Esophagus squamous epithelium (tissue), 5 donors: Measurements from ENCODE around the gene TMEM123. TPM values are rescaled to one million over a fixed set of nuclear protein-coding genes. Genes with fewer than 3 reads are reported as not detected.

Experiments used
- DNase-seq: peaks from one replicate; lab custom pipeline; 2025; lab: John Stamatoyannopoulos, UW
- H3K27ac ChIP-seq, 4 donors: fragments of 200-600 bp; sonication (generic); one replicate each; pipeline ENCODE4 v1.5.1; 2016 to 2019; ENCODE audit warnings: mild to moderate bottlenecking in 1 of 4
- H3K27me3 ChIP-seq, 4 donors: fragments of 200-600 bp; sonication (generic); 1 replicate in 3 of 4; 2 replicates in 1 of 4; pipeline versions ENCODE4 v1.5.1 to v1.6.0; 2017 to 2021; ENCODE audit warnings: antibody characterized with exemption in 1 of 4
- H3K36me3 ChIP-seq, 3 donors: fragments of 200-600 bp; sonication (generic); one replicate each; pipeline ENCODE4 v1.5.1; 2016 to 2019
- H3K4me1 ChIP-seq, 3 donors: fragments of 200-600 bp; sonication (generic); one replicate each; pipeline ENCODE4 v1.5.1; 2017 to 2019
- H3K4me3 ChIP-seq, 4 donors: fragments of 200-600 bp; sonication (generic); 1 replicate in 3 of 4; 2 replicates in 1 of 4; pipeline ENCODE4 v1.5.1; 2016 to 2019; ENCODE audit warnings: mild to moderate bottlenecking in 2 of 4, moderate library complexity in 1 of 4
- H3K9me3 ChIP-seq, 3 donors: fragments of 200-600 bp; sonication (generic); one replicate each; pipeline ENCODE4 v1.5.1; 2016 to 2019
- CTCF ChIP-seq, 6 experiments: fragments of 450-650 bp in 4 of 6; fragments of 200-600 bp in 2 of 6; sonication (generic) in 2 of 6; IDR thresholded peaks; one replicate each; pipeline ENCODE4 v1.5.1; 2016 to 2019; ENCODE audit warnings: antibody characterized with exemption in 6 of 6, mild to moderate bottlenecking in 4 of 6, moderate library complexity in 4 of 6
- POLR2A ChIP-seq, 4 donors: fragments of 450-650 bp; IDR thresholded peaks; one replicate each; pipeline ENCODE4 v1.6.1; 2017; ENCODE audit warnings: antibody characterized with exemption in 4 of 4, mild to moderate bottlenecking in 4 of 4, moderate library complexity in 3 of 4
- WGBS, 2 donors: methylation state at CpG; one replicate each; pipeline ENCODE4 v1.1.5; 2018; 5-methylcytosine and 5-hydroxymethylcytosine counted together
- intact Hi-C: fragments of 100-400 bp; cut with DNase I; formaldehyde crosslinking; loops from one replicate; pipeline ENCODE4 v1.15.0; 2022
- total RNA-seq, 4 donors: library from RNA; depleted of rRNA; stranded (reverse); fragments of >200 nt; gene quantifications; one replicate each; pipeline ENCODE4 v1.1.0, GENCODE V29; 2016
- donor health status: DM: yes; HTN: yes; CAD: no.

Gene TMEM123
- total RNA-seq, 4 donors from 2014 or later = 53.2 to 152 (median 128) TPM

GRCh38 chr11:102346456-102346747, 106.2 kb downstream of the TMEM123 start:
- WGBS, 2 donors = 0% methylated on average over 5 of the region's 5 CpGs
- Histone ChIP-seq H3K9me3 (no peaks in the 10 kb centered on the region), H3K4me3 (peak overlapping the region; percentile 61 to 92 (median 76)), H3K36me3 (peaks cover 0 to 7% (median 0%) of the 10 kb centered on the region in 3 donors), H3K27ac (peak overlapping the region; percentile 97 to 99 (median 98)), H3K27me3 (no peaks in the 10 kb centered on the region), H3K4me1 (peaks cover 0 to 46% (median 8%) of the 10 kb centered on the region in 3 donors)
- intact Hi-C loops = no loop called here
- no peak for DNase-seq
- TF ChIP-seq CTCF (IDR thresholded peaks at IDR 0.05) (no peak), POLR2A (IDR thresholded peaks at IDR 0.05) (no peak)

Other genes starting within 250 kb of the TMEM123 start
- 1 to 10 TPM; 2.4 to 6.9 (median 6.0) TPM for gene BIRC3, start 135.3 kb downstream of the TMEM123 start, total RNA-seq
- 10 to 100 TPM; 18.9 to 38.7 (median 26.4) TPM for gene BIRC2, start 105.6 kb downstream of the TMEM123 start, total RNA-seq
- gene MMP7, start 78.0 kb upstream of the TMEM123 start, total RNA-seq = 10 to 100 TPM in 1 of 4 donors, not detected in 3; 35.8 TPM
- gene MMP20, start 172.6 kb upstream of the TMEM123 start, total RNA-seq = not detected